Measurements from ENCODE around the gene UTF1. TPM values are rescaled to one million over a fixed set of nuclear protein-coding genes. Genes with fewer than 3 reads are reported as not detected.

The UTF1 gene
- total RNA-seq, 1 donor from 2014 or later, result not detected

DNA sequence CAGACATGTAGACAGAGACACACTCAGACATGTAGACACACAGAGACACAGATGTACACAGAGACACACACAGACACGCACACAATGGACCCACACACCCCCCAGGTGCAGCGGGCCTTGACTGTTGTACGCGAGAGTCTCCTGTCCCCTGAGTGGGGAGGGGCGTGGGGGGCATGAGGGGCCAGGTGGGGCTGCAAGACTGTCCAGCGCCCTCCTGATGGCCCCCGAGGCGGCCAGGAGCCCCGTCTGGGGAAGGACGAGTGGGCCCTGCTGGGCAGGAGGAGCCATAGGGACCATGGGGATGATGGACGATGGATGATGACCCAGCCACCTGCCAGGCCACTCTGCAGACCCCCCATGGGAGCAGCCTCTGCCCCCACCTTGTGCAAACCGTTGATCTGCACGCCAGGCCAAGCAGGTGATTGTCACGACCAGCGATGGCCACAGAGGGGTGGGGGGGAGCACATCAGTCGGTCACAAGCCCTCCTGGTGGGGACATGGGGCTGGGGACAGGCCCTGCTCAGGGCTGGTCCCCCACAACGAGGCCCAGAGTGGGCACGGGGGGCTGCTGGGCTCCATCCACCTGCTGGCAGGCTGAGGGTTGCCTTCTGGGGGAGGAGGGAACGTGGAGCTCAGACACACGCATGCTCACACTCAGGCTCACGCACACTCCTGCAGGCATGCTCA is 19.2 kb downstream of the UTF1 start:
- H3K9ac ChIP-seq, result no peak overlapping the region
- H3K27ac ChIP-seq, result no peak overlapping the region
- H3K36me3 ChIP-seq, result no peaks in the 10 kb centered on the region
- Mint-ChIP-seq H3K4me3 (no peak overlapping the region), H3K9me3 (no peaks in the 10 kb centered on the region), H3K27me3 (ENCODE audit: insufficient read depth, low read depth) (peaks cover 7% of the 10 kb centered on the region), H3K4me1 (peaks cover 19% of the 10 kb centered on the region), H3K36me3 (no peaks in the 10 kb centered on the region), H3K27ac (peak overlapping the region; percentile 64)
- no peaks in the 10 kb centered on the region for H3K9me3 ChIP-seq (ENCODE audit: low read depth)
- no peak overlapping the region for H3K4me2 ChIP-seq
- H3K4me1 ChIP-seq, result peaks cover 15% of the 10 kb centered on the region
- no peak for DNase-seq (ENCODE audit: low spot score)
- no peaks in the 10 kb centered on the region for H4K20me1 ChIP-seq (ENCODE audit: low read depth)
- H2AFZ ChIP-seq (replicated peaks), result no peak overlapping the region
- H3F3A ChIP-seq (ENCODE audit: low read depth), result no peaks in the 10 kb centered on the region
- H3K4me3 ChIP-seq, result no peak overlapping the region
- no peak for TF ChIP-seq CTCF (IDR thresholded peaks at IDR 0.05)
- TF ChIP-seq EZH2phosphoT487 (IDR thresholded peaks at IDR 0.05), result no peak
- no peak for TF ChIP-seq EZH2 (IDR thresholded peaks at IDR 0.05)
- H3K27me3 ChIP-seq, result no peaks in the 10 kb centered on the region
- H3K79me2 ChIP-seq (ENCODE audit: low read depth), result no peaks in the 10 kb centered on the region

- H3K27ac ChIP-seq, result no peak overlapping the region
- H3K27ac Mint-ChIP-seq, result peak overlapping the region; percentile 24
- no peaks in the 10 kb centered on the region for H4K20me1 ChIP-seq (ENCODE audit: low read depth)
- H3K4me3 ChIP-seq, result no peak overlapping the region
- peaks cover 7% of the 10 kb centered on the region for H3K27me3 Mint-ChIP-seq (ENCODE audit: insufficient read depth, low read depth)
- H3K27me3 ChIP-seq, result no peaks in the 10 kb centered on the region
- H3K4me1 Mint-ChIP-seq, result peaks cover 24% of the 10 kb centered on the region
- no peak for TF ChIP-seq EZH2phosphoT487 (IDR thresholded peaks at IDR 0.05)
- no peak for TF ChIP-seq EZH2 (IDR thresholded peaks at IDR 0.05)
- no peak for TF ChIP-seq CTCF (IDR thresholded peaks at IDR 0.05)
- no peak overlapping the region for H3K4me3 Mint-ChIP-seq
- H2AFZ ChIP-seq (replicated peaks), result no peak overlapping the region
- no peaks in the 10 kb centered on the region for H3K79me2 ChIP-seq (ENCODE audit: low read depth)
- H3K9me3 ChIP-seq (ENCODE audit: low read depth), result no peaks in the 10 kb centered on the region
- peaks cover 18% of the 10 kb centered on the region for H3K4me1 ChIP-seq
- H3K36me3 ChIP-seq, result no peaks in the 10 kb centered on the region
- no peaks in the 10 kb centered on the region for H3K9me3 Mint-ChIP-seq
- no peak overlapping the region for H3K4me2 ChIP-seq
- no peaks in the 10 kb centered on the region for H3K36me3 Mint-ChIP-seq
- H3F3A ChIP-seq (ENCODE audit: low read depth), result no peaks in the 10 kb centered on the region
- no peak overlapping the region for H3K9ac ChIP-seq
- no peak for DNase-seq (ENCODE audit: low spot score)
Measured at GRCh38 chr10:133249975-133250754, 20.1 kb downstream of the UTF1 start.

DNA sequence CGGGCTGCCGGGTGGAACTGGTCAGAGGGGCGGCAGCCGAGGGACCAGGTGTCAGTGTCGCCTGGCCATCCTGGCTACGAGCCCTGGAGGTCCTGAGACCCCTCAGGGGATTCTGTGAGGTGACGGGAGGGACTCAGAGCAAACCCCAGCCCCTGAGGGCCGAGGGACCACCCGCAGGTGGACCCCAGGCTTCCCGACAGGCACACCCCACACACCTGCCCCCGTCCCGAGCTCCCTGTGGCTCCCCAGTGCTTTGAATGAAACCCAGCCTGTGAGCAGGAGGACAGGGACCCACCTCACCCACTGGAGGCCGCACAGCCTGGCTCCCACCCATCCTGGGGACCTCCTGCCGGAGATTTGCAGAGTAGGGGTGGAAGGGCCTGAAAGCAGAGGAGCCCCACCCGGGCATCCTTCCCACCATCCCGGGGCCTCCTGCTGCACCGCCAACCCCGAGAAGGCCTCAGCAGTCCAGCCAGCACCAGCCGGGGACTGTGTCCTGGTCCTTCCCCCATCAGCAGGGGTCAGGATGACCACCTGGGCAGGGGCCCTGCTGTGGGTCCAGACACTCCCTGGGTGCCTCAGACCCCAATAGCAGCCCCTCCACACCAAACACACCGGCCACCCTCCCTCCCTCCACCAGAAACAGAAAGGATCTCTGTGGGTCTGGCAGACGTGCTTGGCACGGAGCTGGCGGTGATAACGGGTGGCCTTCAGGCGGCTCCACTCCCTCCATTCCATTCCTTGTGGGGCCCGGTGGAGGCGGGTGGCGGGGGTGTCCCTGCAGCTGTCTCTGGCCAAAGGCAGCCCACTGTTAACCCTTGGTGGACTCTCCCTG is 21.6 kb downstream of the UTF1 start:
- H3K4me2 ChIP-seq, result no peak overlapping the region
- H3K9me3 ChIP-seq (ENCODE audit: low read depth), result no peaks in the 10 kb centered on the region
- no peak overlapping the region for H3K27ac ChIP-seq
- Mint-ChIP-seq H3K27me3 (ENCODE audit: insufficient read depth, low read depth) (peaks cover 7% of the 10 kb centered on the region), H3K4me3 (no peak overlapping the region), H3K27ac (peak overlapping the region; percentile 74), H3K9me3 (no peaks in the 10 kb centered on the region), H3K4me1 (peaks cover 21% of the 10 kb centered on the region), H3K36me3 (no peaks in the 10 kb centered on the region)
- H3F3A ChIP-seq (ENCODE audit: low read depth), result no peaks in the 10 kb centered on the region
- H3K9ac ChIP-seq, result no peak overlapping the region
- no peaks in the 10 kb centered on the region for H4K20me1 ChIP-seq (ENCODE audit: low read depth)
- no peak overlapping the region for H3K4me3 ChIP-seq
- TF ChIP-seq EZH2phosphoT487 (IDR thresholded peaks at IDR 0.05) (no peak), CTCF (IDR thresholded peaks at IDR 0.05) (no peak), EZH2 (IDR thresholded peaks at IDR 0.05) (no peak)
- H3K27me3 ChIP-seq, result no peaks in the 10 kb centered on the region
- no peak for DNase-seq (ENCODE audit: low spot score)
- peaks cover 9% of the 10 kb centered on the region for H3K4me1 ChIP-seq
- no peak overlapping the region for H2AFZ ChIP-seq (replicated peaks)
- H3K79me2 ChIP-seq (ENCODE audit: low read depth), result no peaks in the 10 kb centered on the region
- no peaks in the 10 kb centered on the region for H3K36me3 ChIP-seq
